Astrocyte (in vitro differentiated cells and primary cell): ENCODE results near the gene MECP2. TPM values are rescaled to one million over a fixed set of nuclear protein-coding genes. Genes with fewer than 3 reads are reported as not detected.

Source experiments
- DNase-seq: peaks from one replicate; pipeline ENCODE4 v3.0.0-alpha.2; 2010; ENCODE audit warnings: low read depth
- FAIRE-seq: peaks from 2 replicates; lab custom pipeline; 2011; peaks lifted over from hg19 to GRCh38; lab: Jason Lieb, UNC
- H2AFZ ChIP-seq: 2 replicates; pipeline ENCODE4 v1.6.0; 2012; ENCODE audit warnings: low read depth, low read length, inconsistent platforms
- H3K27ac ChIP-seq: 2 replicates; pipeline ENCODE4 v1.5.1; 2011; ENCODE audit warnings: low read depth, low read length, inconsistent platforms
- H3K27me3 ChIP-seq: 2 replicates; pipeline ENCODE4 v1.6.0; 2011; ENCODE audit warnings: low read length, inconsistent platforms; ENCODE audit not compliant: insufficient read depth
- H3K36me3 ChIP-seq: 2 replicates; pipeline ENCODE4 v1.5.1; 2011; ENCODE audit warnings: low read length, inconsistent platforms; ENCODE audit not compliant: insufficient read depth
- H3K4me1 ChIP-seq: 2 replicates; pipeline ENCODE4 v1.5.1; 2011; ENCODE audit warnings: low read length, inconsistent platforms; ENCODE audit not compliant: insufficient read depth
- H3K4me2 ChIP-seq: 2 replicates; pipeline ENCODE4 v1.6.0; 2012; ENCODE audit warnings: low read length, inconsistent platforms
- H3K4me3 ChIP-seq: 2 replicates; pipeline ENCODE4 v1.5.1; 2011; ENCODE audit warnings: low read depth, mild to moderate bottlenecking, low read length, inconsistent platforms; ENCODE audit not compliant: insufficient read depth
- H3K79me2 ChIP-seq: 2 replicates; pipeline ENCODE4 v1.6.0; 2012; ENCODE audit warnings: mild to moderate bottlenecking, low read length, inconsistent platforms; ENCODE audit not compliant: insufficient read depth
- H3K9ac ChIP-seq: 2 replicates; pipeline ENCODE4 v1.6.0; 2012; ENCODE audit warnings: mild to moderate bottlenecking, low read length, inconsistent platforms
- H3K9me3 ChIP-seq: 2 replicates; pipeline ENCODE4 v1.5.1; 2012; ENCODE audit warnings: low read depth, mild to moderate bottlenecking, low read length, inconsistent platforms; ENCODE audit not compliant: insufficient read depth
- H4K20me1 ChIP-seq: 2 replicates; pipeline ENCODE4 v1.6.0; 2012; ENCODE audit warnings: low read length, inconsistent platforms; ENCODE audit not compliant: insufficient read depth
- H3K27ac Mint-ChIP-seq: one replicate; pipeline ENCODE4 v1.8.0; 2021; ENCODE audit warnings: mild to moderate bottlenecking, mixed read lengths; ENCODE audit not compliant: unreplicated experiment
- H3K27me3 Mint-ChIP-seq: one replicate; pipeline ENCODE4 v1.8.0; 2021; ENCODE audit warnings: low read depth, mixed read lengths; ENCODE audit not compliant: unreplicated experiment
- H3K36me3 Mint-ChIP-seq: one replicate; pipeline ENCODE4 v1.8.0; 2021; ENCODE audit warnings: low read depth, mixed read lengths; ENCODE audit not compliant: unreplicated experiment
- H3K4me1 Mint-ChIP-seq: one replicate; pipeline ENCODE4 v1.8.0; 2021; ENCODE audit warnings: low read depth, mixed read lengths; ENCODE audit not compliant: unreplicated experiment
- H3K4me3 Mint-ChIP-seq: one replicate; pipeline ENCODE4 v1.8.0; 2021; ENCODE audit warnings: mild to moderate bottlenecking, moderate library complexity, mixed read lengths; ENCODE audit not compliant: unreplicated experiment
- H3K9me3 Mint-ChIP-seq: one replicate; pipeline ENCODE4 v1.8.0; 2021; ENCODE audit warnings: mild to moderate bottlenecking, mixed read lengths; ENCODE audit not compliant: unreplicated experiment
- EZH2 ChIP-seq: IDR thresholded peaks from 2 replicates; pipeline ENCODE4 v1.6.1; 2012; ENCODE audit warnings: mild to moderate bottlenecking, low read length, inconsistent platforms; ENCODE audit not compliant: insufficient read depth
- total RNA-seq: library from RNA; stranded (reverse); gene quantifications from 2 replicates; pipeline ENCODE4 v1.2.1, GENCODE V29; 2021
- TF ChIP-seq, protein P1 (sequence below): IDR thresholded peaks from 2 replicates; pipeline ENCODE4 v1.5.1; 2011; ENCODE audit warnings: low read depth, mild to moderate bottlenecking, inconsistent platforms, low read length, moderate library complexity; ENCODE audit not compliant: insufficient read depth

Gene MECP2
- total RNA-seq, 1 donor from 2014 or later: 36.2 TPM

DNA sequence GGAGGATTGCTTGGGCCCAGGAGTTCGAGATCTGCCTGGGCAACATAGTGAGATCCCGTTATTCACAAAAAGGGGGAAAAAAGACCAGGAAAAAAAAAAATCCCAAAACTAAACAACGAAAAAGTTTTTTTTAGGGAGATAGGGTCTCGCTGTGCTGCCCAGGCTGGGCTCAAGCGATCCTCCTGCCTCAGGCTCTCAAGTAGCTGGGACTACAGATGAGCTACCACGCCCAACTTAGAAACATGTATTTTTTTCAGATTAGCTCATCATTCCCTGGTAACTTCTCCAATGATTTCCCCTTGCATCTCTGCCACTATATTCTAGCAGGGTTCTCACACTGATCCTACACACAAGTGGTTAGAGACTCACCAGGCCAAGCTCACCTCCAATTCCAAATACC lies 53.4 kb downstream of the MECP2 start:
- H3K79me2 ChIP-seq: peaks cover 42% of the 10 kb centered on the region
- Mint-ChIP-seq H3K27ac (no peak overlapping the region), H3K4me3 (no peak overlapping the region), H3K4me1 (peaks cover 37% of the 10 kb centered on the region), H3K9me3 (no peaks in the 10 kb centered on the region), H3K36me3 (peaks cover 6% of the 10 kb centered on the region), H3K27me3 (no peaks in the 10 kb centered on the region)
- H3K9me3 ChIP-seq: no peaks in the 10 kb centered on the region
- H3K4me2 ChIP-seq: no peak overlapping the region
- no peak for FAIRE-seq
- H3K4me1 ChIP-seq: peaks cover 43% of the 10 kb centered on the region
- H3K9ac ChIP-seq: no peak overlapping the region
- H3K27ac ChIP-seq: no peak overlapping the region
- DNase-seq: no peak
- peaks cover 23% of the 10 kb centered on the region for H4K20me1 ChIP-seq
- TF ChIP-seq EZH2: no peak
- TF ChIP-seq, protein P1, sequence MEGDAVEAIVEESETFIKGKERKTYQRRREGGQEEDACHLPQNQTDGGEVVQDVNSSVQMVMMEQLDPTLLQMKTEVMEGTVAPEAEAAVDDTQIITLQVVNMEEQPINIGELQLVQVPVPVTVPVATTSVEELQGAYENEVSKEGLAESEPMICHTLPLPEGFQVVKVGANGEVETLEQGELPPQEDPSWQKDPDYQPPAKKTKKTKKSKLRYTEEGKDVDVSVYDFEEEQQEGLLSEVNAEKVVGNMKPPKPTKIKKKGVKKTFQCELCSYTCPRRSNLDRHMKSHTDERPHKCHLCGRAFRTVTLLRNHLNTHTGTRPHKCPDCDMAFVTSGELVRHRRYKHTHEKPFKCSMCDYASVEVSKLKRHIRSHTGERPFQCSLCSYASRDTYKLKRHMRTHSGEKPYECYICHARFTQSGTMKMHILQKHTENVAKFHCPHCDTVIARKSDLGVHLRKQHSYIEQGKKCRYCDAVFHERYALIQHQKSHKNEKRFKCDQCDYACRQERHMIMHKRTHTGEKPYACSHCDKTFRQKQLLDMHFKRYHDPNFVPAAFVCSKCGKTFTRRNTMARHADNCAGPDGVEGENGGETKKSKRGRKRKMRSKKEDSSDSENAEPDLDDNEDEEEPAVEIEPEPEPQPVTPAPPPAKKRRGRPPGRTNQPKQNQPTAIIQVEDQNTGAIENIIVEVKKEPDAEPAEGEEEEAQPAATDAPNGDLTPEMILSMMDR: no peak
- H3K4me3 ChIP-seq: no peak overlapping the region
- no peak overlapping the region for H2AFZ ChIP-seq
- no peaks in the 10 kb centered on the region for H3K36me3 ChIP-seq
- H3K27me3 ChIP-seq: no peaks in the 10 kb centered on the region

DNA sequence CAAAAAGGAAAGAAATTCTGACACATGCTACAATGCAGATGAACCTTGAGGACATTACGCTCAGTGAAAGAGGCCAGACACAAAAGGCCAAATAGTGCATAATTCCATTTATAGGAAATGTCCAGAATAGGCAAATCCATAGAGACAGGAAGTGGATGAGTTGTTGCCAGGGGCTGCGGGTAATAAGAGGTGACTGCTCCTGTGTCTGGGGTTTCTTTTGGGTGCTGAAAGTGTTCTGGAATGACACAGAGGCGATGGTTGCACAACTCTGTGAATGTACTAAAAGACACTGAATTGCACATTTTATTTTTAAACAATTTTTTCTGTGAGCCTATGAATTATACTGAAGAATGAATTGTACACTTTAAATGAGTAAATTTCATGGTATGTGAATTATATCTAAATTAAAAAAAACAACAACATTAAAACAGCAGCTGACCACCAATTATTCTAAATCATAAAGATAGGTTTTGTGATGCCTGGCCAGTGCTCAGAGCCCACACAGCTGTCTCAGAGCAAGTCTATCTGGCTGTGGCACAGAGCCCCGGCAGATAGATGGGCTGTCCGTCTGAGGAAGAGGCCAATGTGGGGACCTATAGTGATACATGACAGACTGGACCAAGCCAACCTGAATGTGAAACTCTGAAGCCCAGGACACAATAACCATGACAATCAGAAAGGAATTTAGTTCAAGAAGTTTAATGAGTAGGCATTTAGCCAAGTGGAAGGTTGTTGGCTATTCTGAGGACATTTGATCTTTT lies 54.3 kb downstream of the MECP2 start:
- Histone ChIP-seq H3K27ac (peak overlapping the region; percentile 37), H3K4me1 (peaks cover 43% of the 10 kb centered on the region), H3K9ac (no peak overlapping the region), H3K36me3 (no peaks in the 10 kb centered on the region), H3K4me2 (peak overlapping the region; percentile 13), H3K4me3 (no peak overlapping the region), H3K27me3 (no peaks in the 10 kb centered on the region), H3K79me2 (peaks cover 41% of the 10 kb centered on the region), H2AFZ (no peak overlapping the region), H4K20me1 (peaks cover 27% of the 10 kb centered on the region), H3K9me3 (no peaks in the 10 kb centered on the region)
- TF ChIP-seq EZH2: no peak
- TF ChIP-seq, protein P1: no peak
- Mint-ChIP-seq H3K36me3 (peaks cover 6% of the 10 kb centered on the region), H3K4me1 (peaks cover 42% of the 10 kb centered on the region), H3K27me3 (no peaks in the 10 kb centered on the region), H3K4me3 (no peak overlapping the region), H3K27ac (no peak overlapping the region), H3K9me3 (no peaks in the 10 kb centered on the region)
- FAIRE-seq (peak; percentile 90), DNase-seq (peak; percentile 69)

DNA sequence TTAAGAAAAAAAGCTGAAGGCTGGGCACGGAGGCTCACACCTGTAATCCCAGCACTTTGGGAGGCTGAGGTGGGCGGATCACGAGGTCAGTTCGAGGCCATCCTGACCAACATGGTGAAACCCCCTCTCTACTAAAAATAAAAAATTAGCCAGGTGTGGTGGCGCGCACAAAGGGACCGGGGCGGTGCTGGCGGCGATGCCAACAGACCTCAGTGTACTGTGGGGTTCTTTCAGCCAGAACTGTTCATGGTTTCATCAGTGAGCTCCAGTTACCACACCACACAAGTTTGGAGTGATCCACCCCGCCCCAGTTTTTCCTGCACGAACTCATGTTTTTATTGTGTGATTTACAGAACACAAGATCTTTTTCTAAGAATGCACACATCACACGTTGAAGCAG lies 56.7 kb downstream of the MECP2 start:
- no peaks in the 10 kb centered on the region for H3K27me3 ChIP-seq
- peak overlapping the region; percentile 43 for H3K9ac ChIP-seq
- no peaks in the 10 kb centered on the region for H3K27me3 Mint-ChIP-seq
- H3K4me3 ChIP-seq: no peak overlapping the region
- peaks cover 26% of the 10 kb centered on the region for H3K4me1 ChIP-seq
- no peak for FAIRE-seq
- no peak overlapping the region for H2AFZ ChIP-seq
- peak overlapping the region; percentile 66 for H3K27ac ChIP-seq
- H3K36me3 Mint-ChIP-seq: peaks cover 1% of the 10 kb centered on the region
- DNase-seq: no peak
- no peak overlapping the region for H3K4me3 Mint-ChIP-seq
- TF ChIP-seq EZH2: no peak
- TF ChIP-seq, protein P1: no peak
- H3K4me1 Mint-ChIP-seq: peaks cover 30% of the 10 kb centered on the region
- no peaks in the 10 kb centered on the region for H3K9me3 Mint-ChIP-seq
- H3K27ac Mint-ChIP-seq: peak overlapping the region; percentile 92
- no peak overlapping the region for H3K4me2 ChIP-seq
- H3K9me3 ChIP-seq: no peaks in the 10 kb centered on the region
- H3K36me3 ChIP-seq: no peaks in the 10 kb centered on the region
- peaks cover 43% of the 10 kb centered on the region for H3K79me2 ChIP-seq
- H4K20me1 ChIP-seq: peaks cover 21% of the 10 kb centered on the region
